HG02678 (cell line): ENCODE results near the gene VASP.

ENCODE experiments used
- ATAC-seq: cut with Tn5 transposase; IDR thresholded peaks from one replicate; pipeline ENCODE4 v1.9.1; 2021; ENCODE audit warnings: mild to moderate bottlenecking, moderate library complexity; ENCODE audit not compliant: unreplicated experiment

The VASP gene

DNA sequence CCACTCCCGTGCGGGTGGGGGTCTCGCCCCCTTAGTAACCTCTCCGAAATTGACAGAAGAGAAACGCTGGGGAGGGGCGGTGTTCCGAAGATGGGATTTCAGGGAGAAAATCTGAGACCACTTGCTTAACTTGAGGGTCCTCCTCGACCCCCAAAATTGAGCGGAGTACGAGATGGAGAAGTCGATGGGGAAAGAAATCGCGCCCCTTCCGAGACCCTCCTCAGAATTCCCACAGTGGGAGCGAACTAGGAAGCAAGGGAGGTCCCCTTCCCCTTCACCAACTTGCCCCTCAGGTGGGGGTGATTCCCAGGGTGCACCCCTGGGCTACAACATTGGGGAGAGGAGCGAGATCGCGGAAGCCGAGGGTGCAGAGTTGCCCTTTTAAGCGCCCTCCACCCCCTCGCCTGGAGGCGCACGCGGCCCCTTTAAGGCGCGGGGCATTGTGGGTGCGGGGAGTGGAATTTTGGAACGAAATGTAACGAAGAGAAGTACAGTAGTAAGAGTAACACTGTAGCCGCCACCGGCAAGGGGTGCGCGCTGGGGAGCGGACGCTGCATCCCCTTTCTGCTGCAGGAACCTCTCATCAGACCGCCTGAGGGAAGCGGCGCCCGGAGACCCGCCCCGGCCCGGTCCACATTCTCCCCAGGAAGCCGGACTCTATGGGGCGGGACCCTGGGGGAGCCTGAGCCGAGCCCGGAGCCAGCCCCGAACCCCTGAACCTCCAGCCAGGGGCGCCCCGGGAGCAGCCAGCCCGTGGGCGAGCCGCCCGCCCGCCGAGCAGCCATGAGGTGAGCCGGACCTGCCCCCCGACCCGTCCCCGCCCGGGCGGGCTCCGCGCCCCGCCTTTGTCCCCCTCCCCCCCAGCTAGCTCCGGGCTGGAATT is at the start of gene VASP:
Gene VASP (plus strand): TSS at position 491 of the 883 bp plus-strand sequence. CDS start 293 bp downstream, at position 784.
- ATAC-seq: peak; percentile 51

DNA sequence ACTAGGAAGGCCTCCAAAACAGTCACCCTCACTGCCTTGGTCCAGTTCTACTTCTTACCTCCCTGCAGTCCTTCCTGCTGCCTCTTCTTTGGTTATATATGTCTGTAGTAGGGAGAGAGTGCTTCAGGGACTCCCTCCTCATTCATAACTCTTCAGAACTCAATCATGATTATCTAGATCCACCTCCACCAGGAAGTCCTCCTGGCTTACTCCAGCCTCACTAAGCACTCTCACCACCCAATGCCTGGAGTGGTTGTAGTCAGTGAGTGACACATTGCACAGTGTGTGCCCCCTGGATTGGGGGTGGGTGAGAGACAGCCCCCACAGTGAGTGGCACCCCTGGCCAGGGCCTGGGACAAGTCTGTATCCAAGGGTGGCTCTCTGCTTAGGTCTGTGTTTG is 49.5 kb upstream of the VASP start:
- ATAC-seq: no peak

DNA sequence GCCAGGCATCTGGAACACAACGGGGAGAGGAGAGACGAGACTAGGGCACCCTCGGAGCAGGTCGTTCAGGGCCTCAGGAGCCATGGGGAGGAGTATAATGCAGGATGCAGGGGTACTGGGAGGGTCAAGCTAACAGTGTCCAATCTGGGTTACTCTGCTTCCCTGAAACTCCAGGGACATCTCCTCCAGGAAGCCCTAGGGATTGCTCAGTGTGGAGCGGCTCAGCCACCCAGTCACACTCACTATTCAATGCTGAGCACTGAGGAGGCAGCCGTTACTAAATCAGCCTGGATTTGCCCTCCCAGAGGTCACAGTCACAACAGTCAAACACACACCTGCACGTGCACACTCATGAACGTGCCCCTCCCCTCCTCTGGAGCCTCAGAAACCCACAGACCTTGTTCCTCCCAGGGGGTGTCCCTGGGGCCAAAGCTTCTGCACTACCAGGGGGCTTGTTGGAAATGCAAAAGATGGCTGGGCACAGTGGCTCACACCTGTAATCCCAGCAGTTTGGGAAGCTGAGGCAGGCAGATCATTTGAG is 46.4 kb upstream of the VASP start:
- ATAC-seq: no peak

DNA sequence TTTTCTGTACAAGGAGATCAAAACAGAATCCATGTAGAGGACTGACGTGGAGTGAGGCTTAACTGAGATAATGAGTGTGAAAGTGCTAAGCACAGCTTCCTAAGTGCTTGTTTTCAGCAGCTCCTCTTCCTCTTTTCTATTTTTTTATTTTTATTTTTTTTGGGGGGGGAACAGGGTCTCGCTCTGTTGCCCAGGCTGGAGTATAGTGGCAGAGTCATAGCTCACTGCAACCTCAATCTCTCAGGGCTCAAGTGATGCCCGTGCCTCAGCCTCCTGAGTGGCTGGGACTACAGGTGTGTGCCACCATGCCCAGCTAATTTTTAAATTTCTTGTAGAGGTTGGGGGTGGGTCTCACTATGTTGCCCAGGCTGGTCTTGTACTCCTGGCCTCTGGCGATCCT is 45.1 kb upstream of the VASP start:
- no peak for ATAC-seq

- no peak for ATAC-seq
Observed at GRCh38 chr19:45463241-45463640, 44.0 kb upstream of the VASP start.

DNA sequence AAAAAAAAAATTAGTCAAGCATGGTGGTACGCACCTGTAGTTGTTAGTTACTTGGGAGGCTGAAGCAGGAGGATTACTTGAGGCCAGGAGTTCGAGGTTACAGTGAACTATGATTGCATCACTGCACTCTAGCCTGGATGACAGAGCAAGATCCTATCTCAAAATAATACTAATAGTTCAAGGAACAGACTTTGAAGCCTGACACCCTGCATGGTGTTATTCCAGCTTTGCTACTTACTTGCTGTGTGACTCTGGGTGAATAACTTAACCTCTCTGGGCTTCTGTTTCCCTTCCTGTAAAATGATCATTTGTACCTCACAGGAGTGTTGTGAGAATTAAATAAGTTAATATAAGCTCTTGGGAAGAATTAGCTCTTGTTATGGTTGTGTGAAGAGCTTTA is 43.0 kb upstream of the VASP start:
- ATAC-seq: no peak

DNA sequence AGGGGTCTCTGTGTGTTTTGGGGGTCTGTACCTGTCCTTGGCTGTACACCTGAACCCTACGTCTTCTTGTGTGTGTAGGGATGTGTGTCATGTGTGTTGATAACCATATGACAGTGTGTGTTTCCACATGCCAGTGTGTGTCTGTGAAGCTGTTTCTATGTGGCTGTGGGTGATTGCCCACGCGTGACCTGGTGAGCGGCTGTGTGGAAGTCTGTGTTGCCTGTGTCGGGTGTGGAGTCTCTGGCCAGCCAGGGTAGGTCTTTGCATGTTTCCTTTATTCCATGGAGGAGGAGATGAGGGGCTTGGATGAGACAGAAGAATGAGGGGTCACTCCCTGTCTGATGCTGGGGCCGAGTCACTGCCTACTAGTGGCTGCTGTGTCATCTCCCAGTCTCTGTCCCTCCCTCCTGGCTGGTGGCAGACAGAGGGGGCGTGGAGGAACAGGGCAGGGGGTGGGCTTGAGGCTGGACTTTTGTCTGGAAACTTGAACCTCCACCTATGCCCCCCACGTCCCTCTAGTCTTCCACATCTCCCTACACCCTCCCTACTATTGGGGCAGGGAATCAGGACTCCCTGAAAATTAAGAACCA is 42.3 kb upstream of the VASP start:
- no peak for ATAC-seq

GRCh38 chr19:45467115-45467455 is 40.2 kb upstream of the VASP start:
- ATAC-seq: no peak

GRCh38 chr19:45467456-45468158 is 39.7 kb upstream of the VASP start, which contains the start of gene FOSB:
TSS of gene FOSB (plus strand) at chr19:45467996. CDS start at chr19:45468587, 591 bp downstream.
- ATAC-seq: peak; percentile 50

DNA sequence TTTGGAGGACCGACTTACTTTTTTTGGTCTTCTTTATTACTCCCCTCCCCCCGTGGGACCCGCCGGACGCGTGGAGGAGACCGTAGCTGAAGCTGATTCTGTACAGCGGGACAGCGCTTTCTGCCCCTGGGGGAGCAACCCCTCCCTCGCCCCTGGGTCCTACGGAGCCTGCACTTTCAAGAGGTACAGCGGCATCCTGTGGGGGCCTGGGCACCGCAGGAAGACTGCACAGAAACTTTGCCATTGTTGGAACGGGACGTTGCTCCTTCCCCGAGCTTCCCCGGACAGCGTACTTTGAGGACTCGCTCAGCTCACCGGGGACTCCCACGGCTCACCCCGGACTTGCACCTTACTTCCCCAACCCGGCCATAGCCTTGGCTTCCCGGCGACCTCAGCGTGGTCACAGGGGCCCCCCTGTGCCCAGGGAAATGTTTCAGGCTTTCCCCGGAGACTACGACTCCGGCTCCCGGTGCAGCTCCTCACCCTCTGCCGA is 39.1 kb upstream of the VASP start:
- no peak for ATAC-seq

DNA sequence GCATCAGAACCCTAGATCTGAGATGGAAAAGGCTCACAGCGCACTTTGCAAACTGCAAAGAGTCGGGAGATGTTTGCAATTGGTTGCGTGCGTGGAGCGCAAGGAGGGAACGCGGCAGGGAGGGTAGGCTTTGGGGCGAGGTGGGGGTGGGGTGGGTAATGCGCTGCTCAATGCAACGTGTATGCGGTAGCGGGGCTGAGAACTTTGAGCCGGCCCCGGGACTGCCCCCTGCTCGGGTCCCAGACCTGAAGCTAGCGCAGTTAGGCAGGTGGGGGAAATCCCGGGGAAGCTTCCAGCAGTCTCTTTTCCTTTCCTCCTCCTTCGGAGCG is 38.5 kb upstream of the VASP start:
- peak; percentile 11 for ATAC-seq

GRCh38 chr19:45469132-45469944 is 37.9 kb upstream of the VASP start:
- peak; percentile 70 for ATAC-seq

DNA sequence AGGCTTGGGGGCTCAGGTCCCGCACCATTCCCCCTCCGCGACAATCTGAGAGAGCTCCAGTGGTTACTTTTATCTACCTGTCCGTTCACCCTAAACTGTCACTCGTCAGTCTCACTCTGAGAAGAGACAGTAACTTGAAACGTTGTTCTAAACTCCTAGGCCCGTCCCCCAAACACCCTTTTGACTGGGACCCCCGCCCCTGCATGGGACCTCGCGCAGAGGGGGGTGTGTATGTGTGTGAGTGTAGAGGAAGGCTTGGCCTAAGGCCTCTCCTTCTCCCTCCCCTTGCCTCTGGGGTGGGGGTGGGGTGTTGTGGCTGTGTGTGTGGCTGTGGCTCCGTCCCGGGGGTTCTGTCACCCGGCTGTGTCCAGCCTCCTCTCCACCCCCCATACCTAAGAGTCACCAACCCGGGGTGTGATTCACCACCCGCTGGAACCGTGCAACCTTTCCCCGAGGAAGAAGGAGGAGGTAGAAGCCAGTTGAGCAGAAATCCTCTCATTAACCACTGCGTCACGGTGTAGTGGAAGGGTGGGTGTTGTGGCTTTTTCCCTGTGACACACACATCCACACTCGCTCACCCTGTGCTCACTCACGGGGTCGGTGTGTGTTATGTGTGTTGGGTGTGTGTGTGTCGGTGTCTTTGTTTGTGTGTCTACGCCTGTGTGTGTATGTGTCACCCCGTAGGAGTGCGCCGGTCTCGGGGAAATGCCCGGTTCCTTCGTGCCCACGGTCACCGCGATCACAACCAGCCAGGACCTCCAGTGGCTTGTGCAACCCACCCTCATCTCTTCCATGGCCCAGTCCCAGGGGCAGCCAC is 37.1 kb upstream of the VASP start:
- ATAC-seq: no peak

DNA sequence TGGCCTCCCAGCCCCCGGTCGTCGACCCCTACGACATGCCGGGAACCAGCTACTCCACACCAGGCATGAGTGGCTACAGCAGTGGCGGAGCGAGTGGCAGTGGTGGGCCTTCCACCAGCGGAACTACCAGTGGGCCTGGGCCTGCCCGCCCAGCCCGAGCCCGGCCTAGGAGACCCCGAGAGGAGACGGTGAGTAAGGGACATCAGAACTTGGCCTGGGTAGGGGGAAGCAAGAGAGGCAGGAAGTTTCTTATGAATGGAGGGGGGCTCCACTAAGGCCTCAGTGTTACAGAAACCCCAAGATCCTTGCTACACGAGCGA is 36.6 kb upstream of the VASP start:
- ATAC-seq: no peak

DNA sequence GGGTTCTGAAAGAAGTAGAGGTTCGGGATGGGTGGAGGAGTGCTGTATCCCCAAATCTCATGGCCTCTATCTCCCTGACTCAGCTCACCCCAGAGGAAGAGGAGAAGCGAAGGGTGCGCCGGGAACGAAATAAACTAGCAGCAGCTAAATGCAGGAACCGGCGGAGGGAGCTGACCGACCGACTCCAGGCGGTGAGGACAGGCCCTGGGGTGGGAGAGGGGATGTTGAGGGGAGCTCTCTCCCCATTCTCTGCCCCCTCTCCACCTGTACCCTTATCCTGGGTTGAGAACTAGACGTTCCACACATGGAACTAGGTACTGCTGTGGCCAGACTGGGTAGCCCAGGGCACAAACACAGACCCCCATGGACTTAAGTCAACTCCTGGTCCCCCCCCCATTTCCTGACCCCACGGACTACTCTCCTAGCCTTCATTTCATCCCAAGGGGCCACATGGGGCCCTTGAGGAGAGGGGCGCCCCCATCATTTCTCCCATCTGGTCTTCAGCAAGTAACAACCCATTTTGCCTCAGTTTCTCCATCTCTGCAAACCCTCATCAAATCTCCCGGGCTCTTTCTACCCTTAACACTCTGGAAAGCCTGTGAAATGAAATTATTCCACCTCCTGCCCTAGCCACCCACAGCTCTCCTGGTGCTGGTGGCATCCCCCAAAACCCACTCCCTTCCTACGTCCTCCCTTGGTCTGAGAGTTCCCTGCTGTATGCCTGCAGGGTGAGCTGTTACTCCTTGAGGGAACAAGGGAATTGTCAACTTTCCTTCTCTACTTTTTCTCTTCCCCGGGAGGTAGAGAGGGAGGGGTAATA is 36.0 kb upstream of the VASP start:
- no peak for ATAC-seq

DNA sequence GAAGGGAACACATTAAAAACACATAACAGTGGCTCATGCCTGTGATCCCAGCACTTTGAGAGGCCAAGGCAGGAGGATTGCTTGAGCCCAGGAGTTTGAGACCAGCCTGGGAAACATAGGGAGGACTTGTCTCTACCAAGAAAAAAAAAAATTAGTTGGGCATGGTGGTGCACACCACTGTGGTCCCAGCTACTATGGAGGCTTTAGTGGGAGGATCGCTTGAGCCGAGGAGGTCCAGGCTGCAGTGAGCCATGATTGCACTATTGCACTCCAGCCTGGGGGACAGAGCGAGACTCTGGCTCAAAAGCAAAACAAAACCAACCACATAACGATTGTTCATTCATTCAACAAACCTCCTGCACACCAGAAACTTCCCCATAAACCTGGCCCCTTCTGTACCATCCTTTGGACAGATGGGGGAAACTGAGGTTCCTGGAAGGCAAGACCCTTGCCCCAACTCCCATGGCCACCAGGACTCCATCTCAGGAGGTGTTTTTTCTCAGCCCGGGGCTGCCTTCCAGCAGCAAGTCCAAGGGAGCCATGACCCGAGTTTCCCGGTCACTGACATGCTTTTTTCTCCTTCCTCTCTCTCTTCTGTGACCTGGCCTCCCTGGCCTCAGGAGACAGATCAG is 35.2 kb upstream of the VASP start:
- ATAC-seq: no peak

DNA sequence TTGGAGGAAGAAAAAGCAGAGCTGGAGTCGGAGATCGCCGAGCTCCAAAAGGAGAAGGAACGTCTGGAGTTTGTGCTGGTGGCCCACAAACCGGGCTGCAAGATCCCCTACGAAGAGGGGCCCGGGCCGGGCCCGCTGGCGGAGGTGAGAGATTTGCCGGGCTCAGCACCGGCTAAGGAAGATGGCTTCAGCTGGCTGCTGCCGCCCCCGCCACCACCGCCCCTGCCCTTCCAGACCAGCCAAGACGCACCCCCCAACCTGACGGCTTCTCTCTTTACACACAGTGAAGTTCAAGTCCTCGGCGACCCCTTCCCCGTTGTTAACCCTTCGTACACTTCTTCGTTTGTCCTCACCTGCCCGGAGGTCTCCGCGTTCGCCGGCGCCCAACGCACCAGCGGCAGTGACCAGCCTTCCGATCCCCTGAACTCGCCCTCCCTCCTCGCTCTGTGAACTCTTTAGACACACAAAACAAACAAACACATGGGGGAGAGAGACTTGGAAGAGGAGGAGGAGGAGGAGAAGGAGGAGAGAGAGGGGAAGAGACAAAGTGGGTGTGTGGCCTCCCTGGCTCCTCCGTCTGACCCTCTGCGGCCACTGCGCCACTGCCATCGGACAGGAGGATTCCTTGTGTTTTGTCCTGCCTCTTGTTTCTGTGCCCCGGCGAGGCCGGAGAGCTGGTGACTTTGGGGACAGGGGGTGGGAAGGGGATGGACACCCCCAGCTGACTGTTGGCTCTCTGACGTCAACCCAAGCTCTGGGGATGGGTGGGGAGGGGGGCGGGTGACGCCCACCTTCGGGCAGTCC is 34.5 kb upstream of the VASP start:
- ATAC-seq: no peak

GRCh38 chr19:45473367-45473681 is 34.0 kb upstream of the VASP start:
- no peak for ATAC-seq
